Endothelial cell of coronary artery (primary cell): Measurements from ENCODE around the gene C19orf85. TPM values are rescaled to one million over a fixed set of nuclear protein-coding genes. Genes with fewer than 3 reads are reported as not detected.

Experiments
- total RNA-seq: library from RNA; depleted of rRNA; stranded (reverse); fragments of >200 nt; gene quantifications from 2 replicates; pipeline ENCODE4 v1.2.3, GENCODE V29; 2014

C19orf85 gene
- total RNA-seq = not detected in 2 replicates

DNA sequence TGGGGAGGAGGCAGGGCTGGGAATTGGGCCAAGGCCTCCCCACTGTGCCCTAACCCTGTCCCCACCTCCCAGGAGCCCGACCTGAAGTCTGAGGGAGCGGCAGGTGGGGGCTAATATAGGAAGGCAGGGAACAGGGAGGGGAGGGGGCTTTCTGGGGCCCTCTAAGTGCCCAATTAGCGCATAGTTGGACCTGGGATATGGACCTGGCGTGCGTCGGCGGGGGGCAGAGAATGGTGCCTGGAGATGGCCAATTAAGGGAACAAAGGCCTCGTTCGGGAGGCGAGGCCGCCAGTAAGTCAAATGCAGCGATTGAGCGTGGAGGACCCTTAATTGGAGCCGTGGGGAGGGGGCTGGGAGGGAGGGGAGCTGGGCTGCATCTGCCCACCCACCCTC lies at the start of gene C19orf85:
C19orf85 (minus strand) TSS at position 90 of the 393 bp plus-strand sequence. CDS start 197 bp downstream, outside the sequence.

DNA sequence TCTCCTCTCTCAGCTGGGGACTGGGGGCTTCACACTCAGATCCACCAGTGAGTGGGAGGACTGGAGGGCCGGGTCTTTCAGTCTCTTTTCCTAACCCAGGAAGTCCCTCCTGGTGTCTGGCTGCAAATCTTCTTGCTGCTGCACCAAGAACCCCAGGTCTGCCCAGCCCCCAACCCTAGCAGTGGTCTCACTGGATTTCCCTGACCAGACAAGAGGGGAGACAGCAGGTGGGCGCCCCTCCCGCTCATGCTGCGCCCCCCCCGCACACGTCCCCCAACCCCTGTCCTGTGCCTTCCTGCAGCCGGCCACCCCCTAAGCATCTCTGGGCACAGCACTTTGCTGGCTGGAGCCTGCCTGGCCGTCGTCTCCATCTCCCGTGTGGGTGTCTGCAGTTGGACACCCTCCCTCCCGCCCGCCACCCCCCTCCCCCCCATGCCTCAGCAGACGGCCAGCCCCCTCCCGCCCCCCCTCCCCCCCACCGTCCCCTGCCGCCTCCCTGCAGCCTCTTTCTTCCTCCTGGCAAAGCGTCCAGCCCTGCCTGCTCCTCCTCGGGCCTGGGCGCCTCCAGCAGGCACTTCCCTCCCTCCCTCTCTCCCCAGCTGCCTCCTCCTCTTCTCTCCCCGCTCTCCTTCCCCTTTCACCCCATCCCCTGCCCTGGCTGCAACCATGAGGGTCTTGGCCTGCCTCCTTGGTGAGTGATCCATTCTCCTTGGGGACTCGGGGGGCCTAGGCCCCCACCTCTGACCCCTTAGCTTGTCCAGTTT lies 23.6 kb upstream of the C19orf85 start, which contains the start of gene SSC5D:
SSC5D (plus strand) TSS at position 513 of the 764 bp plus-strand sequence; CDS start at position 667, 154 bp downstream.

DNA sequence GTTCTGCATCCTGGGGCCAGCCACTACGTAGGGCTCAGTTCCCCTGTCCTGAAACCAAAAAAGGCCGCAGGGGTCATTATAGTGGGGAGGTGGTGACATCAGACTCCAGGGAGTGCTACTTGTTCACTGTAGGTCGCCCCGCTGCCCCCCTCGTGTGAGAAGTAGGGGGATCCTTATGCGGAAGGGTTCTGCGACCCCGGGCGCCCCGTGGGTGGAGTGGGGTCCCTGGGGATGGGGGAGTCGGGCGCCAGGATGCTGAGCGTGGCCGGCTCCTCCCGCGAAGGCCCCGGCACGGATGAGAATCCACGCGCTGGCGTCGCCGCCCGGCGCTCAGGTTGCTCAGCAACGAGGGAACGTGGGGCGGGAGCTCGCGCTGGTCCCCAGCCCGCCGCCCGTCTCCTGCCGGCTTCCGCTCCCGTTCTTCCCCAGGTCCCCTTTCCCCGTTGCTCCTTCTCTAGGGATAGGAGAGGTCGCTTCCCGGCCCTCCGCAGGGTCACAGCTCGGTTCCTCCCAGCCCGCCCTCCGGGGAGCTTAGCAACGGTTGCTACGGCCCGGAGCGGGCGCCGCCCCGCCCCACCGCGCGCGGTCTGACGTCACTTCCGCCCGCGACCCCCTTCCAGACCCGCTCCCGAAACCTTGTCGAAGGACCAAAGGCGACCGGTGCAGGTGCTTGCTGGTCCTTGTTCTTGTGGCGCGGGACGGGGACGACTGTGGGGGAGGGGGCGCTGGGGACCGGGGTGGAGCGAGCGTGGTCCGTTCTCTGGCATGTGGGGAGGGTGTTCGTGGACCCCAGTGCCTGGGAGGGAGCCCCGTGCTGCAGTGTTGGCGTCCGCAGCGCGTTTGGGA lies 20.3 kb upstream of the C19orf85 start, which contains the start of gene NAT14:
NAT14 (plus strand) TSS at position 596 of the 846 bp plus-strand sequence. CDS start 521 bp downstream, outside the sequence.

DNA sequence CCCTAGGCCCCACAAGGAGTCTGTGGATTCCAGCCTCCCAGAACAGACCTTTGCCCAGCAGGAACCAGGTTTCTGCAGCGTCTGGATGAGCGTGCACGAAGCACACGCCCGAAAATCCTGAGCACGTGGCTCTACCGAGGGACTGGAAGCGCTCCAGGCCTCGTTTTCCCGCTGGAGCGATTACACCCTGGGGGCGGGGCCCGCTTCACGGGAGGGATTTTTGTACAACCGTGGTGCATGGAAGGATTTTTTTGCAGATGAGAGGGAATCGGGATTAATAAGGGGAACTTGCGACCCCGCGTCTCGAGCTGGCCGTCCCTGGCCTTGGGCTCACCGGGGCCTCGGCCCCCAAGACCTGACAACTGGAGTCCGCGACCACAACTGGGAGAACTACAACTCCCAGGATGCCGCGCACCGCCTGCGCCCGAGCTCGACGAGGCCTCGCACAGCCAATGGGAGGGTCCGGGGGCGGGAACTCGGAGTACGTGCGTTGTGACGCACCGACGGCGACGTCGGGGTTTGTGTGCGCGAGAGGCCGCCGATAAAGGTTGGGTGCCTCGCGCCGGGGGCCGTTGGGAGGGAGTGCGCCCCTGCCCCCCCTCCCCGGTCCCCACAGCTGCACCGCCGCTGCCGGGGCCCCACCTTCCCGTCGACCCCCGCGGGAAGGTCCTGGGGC lies 11.7 kb upstream of the C19orf85 start, which contains the start of gene ZNF628:
ZNF628 (plus strand) TSS at position 518 of the 676 bp plus-strand sequence. CDS start 3,294 bp downstream, outside the sequence.

DNA sequence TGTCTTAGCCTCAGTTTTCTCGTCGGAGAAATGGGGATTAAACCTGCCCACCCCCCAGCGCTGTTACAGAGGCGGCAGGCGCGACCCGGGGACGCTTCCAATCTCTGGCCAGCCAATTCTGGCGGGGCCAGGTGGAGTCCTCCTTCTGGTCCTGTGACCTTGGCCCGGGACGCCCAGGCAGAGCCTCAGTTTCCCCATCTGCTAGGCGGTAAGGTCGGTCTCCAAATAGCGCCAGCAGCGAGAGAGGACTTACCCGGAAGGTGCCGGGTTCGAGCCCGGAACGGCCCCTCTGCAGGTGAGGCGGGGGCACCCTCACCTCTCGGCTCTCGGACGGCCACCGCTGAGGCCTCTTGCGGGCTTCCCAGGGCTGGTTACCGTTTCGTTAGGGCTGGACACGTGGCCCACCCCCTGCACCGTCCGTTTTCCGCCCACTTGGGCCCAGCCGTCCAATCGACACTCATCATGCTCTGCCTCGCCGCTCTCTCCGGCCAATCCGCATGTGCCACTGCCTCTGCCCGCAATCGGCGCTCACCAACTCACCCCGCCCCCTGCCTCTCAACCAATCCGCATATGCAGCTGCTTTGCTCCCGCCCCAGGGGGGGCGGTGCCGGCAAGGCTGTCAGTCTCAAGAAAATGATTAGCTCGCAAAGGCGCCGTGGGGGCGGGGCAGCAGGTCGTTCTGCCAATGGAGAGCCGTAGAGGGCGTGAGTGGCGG lies 3.1 kb downstream of the C19orf85 start, which contains the start of gene ISOC2:
ISOC2 (minus strand) TSS at position 384 of the 715 bp plus-strand sequence. CDS start 5,156 bp downstream, outside the sequence.

DNA sequence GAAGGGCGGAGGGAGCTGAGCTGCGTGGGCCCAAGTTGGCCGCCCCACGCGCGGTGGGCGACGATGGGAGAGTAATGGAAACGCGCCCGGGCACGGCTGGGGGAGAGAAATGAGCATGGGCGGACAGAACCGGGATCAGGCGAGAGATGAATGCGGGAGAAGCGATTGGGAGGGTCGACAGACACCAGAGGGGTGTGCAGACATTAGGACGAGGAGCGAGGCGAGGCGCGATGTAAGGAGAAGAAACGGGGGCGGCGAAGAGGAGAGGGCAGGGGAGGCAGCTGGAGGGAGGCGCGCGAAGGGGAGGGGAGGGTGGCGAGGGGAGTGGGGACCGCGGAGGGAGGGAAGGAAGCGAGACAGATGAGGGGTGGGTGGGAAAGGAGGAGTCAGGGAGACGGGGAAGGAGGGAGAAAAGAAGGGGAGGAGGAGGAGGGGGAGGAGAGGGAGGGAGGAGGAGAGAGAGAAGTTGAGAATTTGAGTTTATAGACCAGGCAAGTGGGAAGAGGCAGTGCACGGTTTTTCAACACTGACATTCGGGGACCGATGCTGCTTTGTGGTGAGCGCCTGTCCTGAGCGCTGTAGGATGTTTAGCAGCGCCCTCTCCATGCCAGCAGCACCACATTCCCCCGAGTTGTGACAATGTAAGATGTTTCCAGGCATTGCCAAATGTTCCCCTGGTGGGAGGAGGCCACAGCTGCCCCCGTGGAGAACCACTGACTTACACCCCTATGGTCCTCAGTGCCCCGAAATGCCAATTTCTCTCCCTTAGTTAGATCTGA lies 21.3 kb downstream of the C19orf85 start, which contains the start of gene SHISA7:
SHISA7 (minus strand) TSS at position 256 of the 779 bp plus-strand sequence. CDS start 437 bp downstream, outside the sequence.

Other genes starting within 250 kb of the C19orf85 start
- 0.72 and 1.1 TPM in 2 replicates for gene TMEM86B, start 236.0 kb downstream of the C19orf85 start, total RNA-seq
- 28.2 and 32.9 TPM in 2 replicates for gene PPP6R1, start 205.7 kb downstream of the C19orf85 start, total RNA-seq
- 23.2 and 27.4 TPM in 2 replicates for gene HSPBP1, start 184.6 kb downstream of the C19orf85 start, total RNA-seq
- gene BRSK1, start 180.8 kb downstream of the C19orf85 start, total RNA-seq = 0.36 and 2.0 TPM in 2 replicates
- gene TMEM150B, start 139.4 kb downstream of the C19orf85 start, total RNA-seq = not detected in 2 replicates
- 2.9 and 4.7 TPM in 2 replicates for gene KMT5C, start 124.9 kb downstream of the C19orf85 start, total RNA-seq
- gene COX6B2, start 110.0 kb downstream of the C19orf85 start, total RNA-seq = not detected in 2 replicates
- gene GARIN5B, start 101.5 kb downstream of the C19orf85 start, total RNA-seq = not detected in 2 replicates
- 0.09 and 0.54 TPM in 2 replicates for gene IL11, start 94.3 kb downstream of the C19orf85 start, total RNA-seq
- gene TMEM190, start 87.9 kb downstream of the C19orf85 start, total RNA-seq = not detected in 2 replicates
- 0.36 TPM in 1 of 2 replicates, not detected in the other for gene TMEM238, start 80.5 kb downstream of the C19orf85 start, total RNA-seq
- gene RPL28, start 78.8 kb downstream of the C19orf85 start, total RNA-seq = 205 and 252 TPM in 2 replicates
- gene UBE2S, start 57.0 kb downstream of the C19orf85 start, total RNA-seq = 69.6 and 98.9 TPM in 2 replicates
- gene SHISA7, start 21.5 kb downstream of the C19orf85 start, total RNA-seq = not detected in 2 replicates
- gene ISOC2, start 3.1 kb downstream of the C19orf85 start, total RNA-seq = 44.0 and 69.7 TPM in 2 replicates
- gene ZNF628, start 11.9 kb upstream of the C19orf85 start, total RNA-seq = 0.99 and 1.1 TPM in 2 replicates
- gene NAT14, start 20.4 kb upstream of the C19orf85 start, total RNA-seq = 13.5 and 15.5 TPM in 2 replicates
- gene SSC5D, start 23.7 kb upstream of the C19orf85 start, total RNA-seq = 0.27 and 2.1 TPM in 2 replicates
- gene SBK2, start 72.4 kb upstream of the C19orf85 start, total RNA-seq = not detected in 2 replicates
- gene SBK3, start 80.8 kb upstream of the C19orf85 start, total RNA-seq = 0.19 TPM in 1 of 2 replicates, not detected in the other
- gene ZNF579, start 116.1 kb upstream of the C19orf85 start, total RNA-seq = 3.0 and 4.4 TPM in 2 replicates
- gene FIZ1, start 134.8 kb upstream of the C19orf85 start, total RNA-seq = 1.9 and 2.2 TPM in 2 replicates
- gene ZNF524, start 135.5 kb upstream of the C19orf85 start, total RNA-seq = 10.0 and 15.4 TPM in 2 replicates
- gene ZNF865, start 140.9 kb upstream of the C19orf85 start, total RNA-seq = 0.54 and 1.0 TPM in 2 replicates
- 3.1 and 4.0 TPM in 2 replicates for gene ZNF784, start 159.8 kb upstream of the C19orf85 start, total RNA-seq
- 1.7 and 3.5 TPM in 2 replicates for gene ZNF580, start 176.3 kb upstream of the C19orf85 start, total RNA-seq
- 22.6 and 24.8 TPM in 2 replicates for gene ZNF581, start 178.9 kb upstream of the C19orf85 start, total RNA-seq
- 6.1 and 6.6 TPM in 2 replicates for gene CCDC106, start 183.5 kb upstream of the C19orf85 start, total RNA-seq
- gene U2AF2, start 190.3 kb upstream of the C19orf85 start, total RNA-seq = 103 and 137 TPM in 2 replicates
- gene EPN1, start 210.5 kb upstream of the C19orf85 start, total RNA-seq = 73.5 and 110 TPM in 2 replicates